SK-N-SH (cell line): Measurements from ENCODE around the gene SPTAN1. TPM values are rescaled to one million over a fixed set of nuclear protein-coding genes. Genes with fewer than 3 reads are reported as not detected.
A peak's percentile ranks its signal among the peaks of the same experiment; 100 is the strongest.

ENCODE experiments used
- CTCF ChIA-PET: fragments of 300-600, 350-600 bp; formaldehyde crosslinking; extraction: SDS; loops from one replicate; lab custom pipeline; 2021; lab: Yijun Ruan, JAX
- POLR2A ChIA-PET: fragments of 350-600 bp; sonication (Branson Sonifier 250); formaldehyde crosslinking; extraction: SDS; loops from one replicate; lab custom pipeline; 2020; ENCODE audit warnings: antibody characterized with exemption, inconsistent platforms; lab: Yijun Ruan, JAX
- DNase-seq: peaks from one replicate; pipeline ENCODE4 v3.0.0; 2012
- H2AFZ ChIP-seq: fragments of 200-600 bp; sonication (generic); 2 replicates; pipeline ENCODE4 v1.8.1; 2016; ENCODE audit warnings: antibody characterized with exemption, mild to moderate bottlenecking, low read depth
- H3F3A ChIP-seq: fragments of 200-600 bp; sonication (generic); replicated peaks from 2 replicates; pipeline ENCODE3; 2016; ENCODE audit warnings: antibody characterized with exemption, mild to moderate bottlenecking; ENCODE audit not compliant: insufficient read depth
- H3K27ac ChIP-seq, 2 experiments: fragments of 200-500 bp in 1 of 2; fragments of 200-600 bp in 1 of 2; sonication (Bioruptor generic) in 1 of 2; sonication (generic), shearing (Covaris generic) in 1 of 2; 2 replicates each; pipeline versions ENCODE4 v1.5.1 to v1.6.1; 2014 to 2016; ENCODE audit warnings: low read depth in 2 of 2, inconsistent platforms in 1 of 2, low read length in 1 of 2, mild to moderate bottlenecking in 1 of 2, mixed read lengths in 1 of 2
- H3K27me3 ChIP-seq: fragments of 200-600 bp; sonication (generic), shearing (Covaris generic); 2 replicates; pipeline ENCODE4 v1.6.1; 2016; ENCODE audit warnings: mixed run types; ENCODE audit not compliant: insufficient read depth
- H3K36me3 ChIP-seq, 2 experiments: fragments of 200-500 bp in 1 of 2; fragments of 200-600 bp in 1 of 2; sonication (Bioruptor generic) in 1 of 2; sonication (generic) in 1 of 2; replicated peaks in 1 of 2; 2 replicates each; pipeline versions ENCODE3 to v1.5.1; 2014 to 2016; ENCODE audit warnings: low read length in 1 of 2, mild to moderate bottlenecking in 1 of 2; ENCODE audit not compliant: insufficient read depth in 2 of 2, control insufficient read depth in 1 of 2
- H3K4me1 ChIP-seq, 2 experiments: fragments of 200-500 bp in 1 of 2; fragments of 200-600 bp in 1 of 2; sonication (Bioruptor generic) in 1 of 2; sonication (generic), shearing (Covaris generic) in 1 of 2; 2 replicates each; pipeline versions ENCODE4 v1.5.1 to v1.6.1; 2014 to 2016; ENCODE audit warnings: low read depth in 1 of 2, low read length in 1 of 2, mixed run types in 1 of 2; ENCODE audit not compliant: insufficient read depth in 2 of 2, control insufficient read depth in 1 of 2
- H3K4me2 ChIP-seq: fragments of 200-600 bp; sonication (generic), shearing (Covaris generic); 2 replicates; pipeline ENCODE4 v1.6.1; 2017; ENCODE audit warnings: mixed run types
- H3K4me3 ChIP-seq, 2 experiments: fragments of 200-500 bp in 1 of 2; fragments of 200-600 bp in 1 of 2; sonication (Bioruptor generic) in 1 of 2; sonication (generic), shearing (Covaris generic) in 1 of 2; 2 replicates each; pipeline versions ENCODE4 v1.5.1 to v1.8.1; 2014 to 2016; ENCODE audit warnings: low read depth in 2 of 2, inconsistent platforms in 1 of 2, low read length in 1 of 2, mild to moderate bottlenecking in 1 of 2, mixed read lengths in 1 of 2, moderate library complexity in 1 of 2
- H3K79me2 ChIP-seq: fragments of 200-600 bp; sonication (generic); 2 replicates; pipeline ENCODE4 v1.8.1; 2017; ENCODE audit warnings: mild to moderate bottlenecking; ENCODE audit not compliant: insufficient read depth
- H3K9ac ChIP-seq: fragments of 200-600 bp; sonication (generic); 2 replicates; pipeline ENCODE4 v1.6.1; 2017; ENCODE audit warnings: mixed run types
- H3K9me2 ChIP-seq: fragments of 200-600 bp; sonication (generic); 2 replicates; pipeline ENCODE4 v1.6.1; 2017; ENCODE audit warnings: mixed run types
- H3K9me3 ChIP-seq: fragments of 200-600 bp; sonication (generic); 2 replicates; pipeline ENCODE4 v1.6.1; 2017; ENCODE audit warnings: mixed run types, mild to moderate bottlenecking, moderate library complexity
- H4K20me1 ChIP-seq: fragments of 200-600 bp; sonication (generic); 2 replicates; pipeline ENCODE4 v1.6.1; 2017; ENCODE audit warnings: mild to moderate bottlenecking, mixed run types; ENCODE audit not compliant: insufficient read depth
- EP300 ChIP-seq, 2 experiments: IDR thresholded peaks; 2 replicates each; pipeline versions ENCODE4 v1.4.0 to v1.6.1; 2012; ENCODE audit warnings: borderline replicate concordance in 1 of 2, low read depth in 1 of 2, low read length in 1 of 2
- FOSL2 ChIP-seq: IDR thresholded peaks from 2 replicates; pipeline ENCODE4 v1.4.0; 2012; ENCODE audit warnings: low read depth, mild to moderate bottlenecking, moderate library complexity, borderline replicate concordance
- FOXJ3 ChIP-seq: sonication (generic); formaldehyde crosslinking; IDR thresholded peaks from 2 replicates; pipeline ENCODE4 v1.5.1; 2020; ENCODE audit warnings: mild to moderate bottlenecking, missing genetic modification reagents
- FOXM1 ChIP-seq: IDR thresholded peaks from 2 replicates; pipeline ENCODE4 v1.4.0; 2012; ENCODE audit warnings: low read depth, mild to moderate bottlenecking
- NFIC ChIP-seq: IDR thresholded peaks from 2 replicates; pipeline ENCODE4 v1.4.0; 2012; ENCODE audit warnings: borderline replicate concordance
- NRF1 ChIP-seq: IDR thresholded peaks from 2 replicates; pipeline ENCODE4 v1.6.1; 2012; ENCODE audit warnings: low read depth, mild to moderate bottlenecking, low read length
- POLR2AphosphoS5 ChIP-seq: IDR thresholded peaks from 2 replicates; pipeline ENCODE4 v1.6.1; 2012; ENCODE audit warnings: low read depth, low read length
- RAD21 ChIP-seq: IDR thresholded peaks from 2 replicates; pipeline ENCODE4 v1.6.1; 2012; ENCODE audit warnings: mild to moderate bottlenecking, low read length
- RCOR1 ChIP-seq: fragments of 150-350 bp; IDR thresholded peaks from 2 replicates; pipeline ENCODE4 v1.6.1; 2017; ENCODE audit warnings: antibody characterized with exemption, low read length
- RFX5 ChIP-seq: IDR thresholded peaks from 2 replicates; pipeline ENCODE4 v1.6.1; 2012; ENCODE audit warnings: mild to moderate bottlenecking, improper control_type of control experiment, low read length
- SMC3 ChIP-seq: IDR thresholded peaks from 2 replicates; pipeline ENCODE4 v1.6.1; 2012; ENCODE audit warnings: low read depth, low read length, improper control_type of control experiment
- TAF1 ChIP-seq: IDR thresholded peaks from 2 replicates; pipeline ENCODE4 v1.6.1; 2012; ENCODE audit warnings: low read depth, mild to moderate bottlenecking, low read length, moderate library complexity, borderline replicate concordance
- TEAD4 ChIP-seq: IDR thresholded peaks from 2 replicates; pipeline ENCODE4 v1.4.0; 2012; ENCODE audit warnings: mild to moderate bottlenecking, borderline replicate concordance; ENCODE audit not compliant: insufficient read depth
- YY1 ChIP-seq: IDR thresholded peaks from 2 replicates; pipeline ENCODE4 v1.4.0; 2012; ENCODE audit warnings: low read depth, mild to moderate bottlenecking
- WGBS: methylation state at CpG from one replicate; pipeline ENCODE4 v1.1.6; 2017; ENCODE audit warnings: low lambda C conversion rate; 5-methylcytosine and 5-hydroxymethylcytosine counted together
- polyA plus RNA-seq, 3 experiments: library from polyadenylated mRNA; depleted of rRNA; stranded (reverse); fragments of >200 nt; gene quantifications; 2 replicates each; pipeline ENCODE4 v1.2.3, GENCODE V29; 2012
- TF ChIP-seq, protein P1 (sequence below): fragments of 200-600 bp; sonication (generic); IDR thresholded peaks from 2 replicates; pipeline ENCODE4 v1.6.1; 2017; ENCODE audit warnings: antibody characterized with exemption, mild to moderate bottlenecking, moderate library complexity
- TF ChIP-seq, protein P2 (sequence below): IDR thresholded peaks from 2 replicates; pipeline ENCODE4 v1.4.0; 2012; ENCODE audit warnings: low read depth
- TF ChIP-seq, protein P3 (sequence below): fragments of 150-350 bp; IDR thresholded peaks from 2 replicates; pipeline ENCODE4 v1.6.1; 2017; ENCODE audit warnings: antibody characterized with exemption, low read length, low read depth, borderline replicate concordance
- TF ChIP-seq, protein P4 (sequence below): IDR thresholded peaks from 2 replicates; pipeline ENCODE4 v1.4.0; 2012; ENCODE audit warnings: low read depth, borderline replicate concordance

Gene SPTAN1
- polyA plus RNA-seq, 1 of the 3 experiments (the other 2 are of a cell fraction) = 177 TPM

DNA sequence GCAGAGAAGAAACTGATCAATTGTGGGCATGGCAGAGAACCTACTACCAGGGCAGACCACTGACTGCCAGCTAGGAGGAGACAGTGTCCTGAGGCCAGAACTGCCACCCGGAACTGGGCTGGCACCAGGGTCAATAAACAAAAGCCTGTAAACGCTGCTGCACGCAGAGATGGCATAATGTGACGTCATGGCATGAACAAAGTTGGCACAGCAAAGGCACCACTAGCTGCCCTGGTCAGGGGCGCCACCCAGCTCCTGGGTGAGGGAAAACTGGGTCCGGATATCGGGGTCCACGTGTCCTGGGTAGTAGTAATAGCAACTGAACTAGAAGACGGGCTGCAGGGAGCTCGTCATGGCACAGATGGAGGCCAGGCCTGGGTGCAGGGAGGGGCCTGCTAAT is 72.2 kb downstream of the SPTAN1 start:
- Histone ChIP-seq H3K4me2 (no peak overlapping the region), H3K27me3 (no peaks in the 10 kb centered on the region), H4K20me1 (no peaks in the 10 kb centered on the region), H3K4me1 (no peaks in the 10 kb centered on the region; a peak in 1 of 4 replicates), H3K9me2 (no peaks in the 10 kb centered on the region), H2AFZ (no peak overlapping the region), H3F3A (peaks cover 13% of the 10 kb centered on the region), H3K9ac (no peak overlapping the region), H3K79me2 (no peaks in the 10 kb centered on the region), H3K27ac (no peak overlapping the region), H3K36me3 (peaks cover 43 to 79% of the 10 kb centered on the region in 2 experiments), H3K4me3 (no peak overlapping the region), H3K9me3 (no peaks in the 10 kb centered on the region)
- peak; percentile 12 for DNase-seq
- CTCF ChIA-PET = interaction anchor here (1.0 to 3.2 kb wide), 3 partner anchors 11 to 186 kb away, joined by 3 to 15 read pairs (median 9); no protein-coding TSS in a partner anchor
- no peak for TF ChIP-seq EP300 (IDR thresholded peaks at IDR 0.05; ENCODE audit: borderline replicate concordance in 1 of 2, low read depth in 1 of 2, low read length in 1 of 2)
- no peak for TF ChIP-seq SMC3
- TF ChIP-seq, protein P1, sequence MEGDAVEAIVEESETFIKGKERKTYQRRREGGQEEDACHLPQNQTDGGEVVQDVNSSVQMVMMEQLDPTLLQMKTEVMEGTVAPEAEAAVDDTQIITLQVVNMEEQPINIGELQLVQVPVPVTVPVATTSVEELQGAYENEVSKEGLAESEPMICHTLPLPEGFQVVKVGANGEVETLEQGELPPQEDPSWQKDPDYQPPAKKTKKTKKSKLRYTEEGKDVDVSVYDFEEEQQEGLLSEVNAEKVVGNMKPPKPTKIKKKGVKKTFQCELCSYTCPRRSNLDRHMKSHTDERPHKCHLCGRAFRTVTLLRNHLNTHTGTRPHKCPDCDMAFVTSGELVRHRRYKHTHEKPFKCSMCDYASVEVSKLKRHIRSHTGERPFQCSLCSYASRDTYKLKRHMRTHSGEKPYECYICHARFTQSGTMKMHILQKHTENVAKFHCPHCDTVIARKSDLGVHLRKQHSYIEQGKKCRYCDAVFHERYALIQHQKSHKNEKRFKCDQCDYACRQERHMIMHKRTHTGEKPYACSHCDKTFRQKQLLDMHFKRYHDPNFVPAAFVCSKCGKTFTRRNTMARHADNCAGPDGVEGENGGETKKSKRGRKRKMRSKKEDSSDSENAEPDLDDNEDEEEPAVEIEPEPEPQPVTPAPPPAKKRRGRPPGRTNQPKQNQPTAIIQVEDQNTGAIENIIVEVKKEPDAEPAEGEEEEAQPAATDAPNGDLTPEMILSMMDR = no peak
- no peak for TF ChIP-seq FOSL2
- TF ChIP-seq RFX5 = no peak
- no peak for TF ChIP-seq FOXJ3 (CRISPR knock-in tag)
- TF ChIP-seq POLR2AphosphoS5 = no peak
- TF ChIP-seq FOXM1 = no peak
- TF ChIP-seq TAF1 = no peak
- TF ChIP-seq, protein P2, sequence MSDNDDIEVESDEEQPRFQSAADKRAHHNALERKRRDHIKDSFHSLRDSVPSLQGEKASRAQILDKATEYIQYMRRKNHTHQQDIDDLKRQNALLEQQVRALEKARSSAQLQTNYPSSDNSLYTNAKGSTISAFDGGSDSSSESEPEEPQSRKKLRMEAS = no peak
- no peak for TF ChIP-seq NRF1
- TF ChIP-seq, protein P3, sequence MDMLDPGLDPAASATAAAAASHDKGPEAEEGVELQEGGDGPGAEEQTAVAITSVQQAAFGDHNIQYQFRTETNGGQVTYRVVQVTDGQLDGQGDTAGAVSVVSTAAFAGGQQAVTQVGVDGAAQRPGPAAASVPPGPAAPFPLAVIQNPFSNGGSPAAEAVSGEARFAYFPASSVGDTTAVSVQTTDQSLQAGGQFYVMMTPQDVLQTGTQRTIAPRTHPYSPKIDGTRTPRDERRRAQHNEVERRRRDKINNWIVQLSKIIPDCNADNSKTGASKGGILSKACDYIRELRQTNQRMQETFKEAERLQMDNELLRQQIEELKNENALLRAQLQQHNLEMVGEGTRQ = no peak
- no peak for TF ChIP-seq TEAD4
- TF ChIP-seq, protein P4, sequence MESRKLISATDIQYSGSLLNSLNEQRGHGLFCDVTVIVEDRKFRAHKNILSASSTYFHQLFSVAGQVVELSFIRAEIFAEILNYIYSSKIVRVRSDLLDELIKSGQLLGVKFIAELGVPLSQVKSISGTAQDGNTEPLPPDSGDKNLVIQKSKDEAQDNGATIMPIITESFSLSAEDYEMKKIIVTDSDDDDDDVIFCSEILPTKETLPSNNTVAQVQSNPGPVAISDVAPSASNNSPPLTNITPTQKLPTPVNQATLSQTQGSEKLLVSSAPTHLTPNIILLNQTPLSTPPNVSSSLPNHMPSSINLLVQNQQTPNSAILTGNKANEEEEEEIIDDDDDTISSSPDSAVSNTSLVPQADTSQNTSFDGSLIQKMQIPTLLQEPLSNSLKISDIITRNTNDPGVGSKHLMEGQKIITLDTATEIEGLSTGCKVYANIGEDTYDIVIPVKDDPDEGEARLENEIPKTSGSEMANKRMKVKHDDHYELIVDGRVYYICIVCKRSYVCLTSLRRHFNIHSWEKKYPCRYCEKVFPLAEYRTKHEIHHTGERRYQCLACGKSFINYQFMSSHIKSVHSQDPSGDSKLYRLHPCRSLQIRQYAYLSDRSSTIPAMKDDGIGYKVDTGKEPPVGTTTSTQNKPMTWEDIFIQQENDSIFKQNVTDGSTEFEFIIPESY = no peak
- no peak for TF ChIP-seq RAD21
- no peak for TF ChIP-seq YY1
- TF ChIP-seq NFIC = no peak
- no peak for TF ChIP-seq RCOR1
- 90% methylated on average over 10 of the region's 10 CpGs for WGBS
- POLR2A ChIA-PET = no interaction called here
